Inferior parietal cortex (tissue), 1 donor: ENCODE measurements around the gene METTL8.

ENCODE experiments used
- DNase-seq: peaks from one replicate; pipeline ENCODE4 v3.0.0-alpha.2; 2016; ENCODE audit errors: extremely low spot score

Gene METTL8

GRCh38 chr2:171346723-171347557 lies 86.8 kb downstream of the METTL8 start:
- DNase-seq = no peak

- DNase-seq = no peak
Measured at GRCh38 chr2:171345971-171346722, 87.6 kb downstream of the METTL8 start.

GRCh38 chr2:171344182-171344581 lies 89.6 kb downstream of the METTL8 start:
- no peak for DNase-seq

- DNase-seq = no peak
Measured at GRCh38 chr2:171342067-171342413, 91.8 kb downstream of the METTL8 start.

GRCh38 chr2:171341394-171342066 lies 92.3 kb downstream of the METTL8 start:
- no peak for DNase-seq

GRCh38 chr2:171334946-171335345 lies 98.8 kb downstream of the METTL8 start:
- no peak for DNase-seq

GRCh38 chr2:171334171-171334570 lies 99.6 kb downstream of the METTL8 start:
- no peak for DNase-seq

- no peak for DNase-seq
Measured at GRCh38 chr2:171330155-171330956, 103.4 kb downstream of the METTL8 start.

GRCh38 chr2:171327043-171327496 lies 106.7 kb downstream of the METTL8 start:
- DNase-seq = no peak

GRCh38 chr2:171325886-171326585 lies 107.8 kb downstream of the METTL8 start:
- DNase-seq = no peak

GRCh38 chr2:171323971-171324528 lies 109.7 kb downstream of the METTL8 start:
- no peak for DNase-seq

- no peak for DNase-seq
Measured at GRCh38 chr2:171322928-171323327, 110.9 kb downstream of the METTL8 start.

GRCh38 chr2:171320731-171321130 lies 113.1 kb downstream of the METTL8 start:
- no peak for DNase-seq

- DNase-seq = peak; percentile 42
Measured at GRCh38 chr2:171320208-171320621, 113.6 kb downstream of the METTL8 start.

GRCh38 chr2:171319164-171319810 lies 114.5 kb downstream of the METTL8 start:
- DNase-seq = peak; percentile 53

- no peak for DNase-seq
Measured at GRCh38 chr2:171318463-171318934, 115.3 kb downstream of the METTL8 start.

GRCh38 chr2:171317492-171318125 lies 116.2 kb downstream of the METTL8 start:
- peak; percentile 31 for DNase-seq

- DNase-seq = peak; percentile 22
Measured at GRCh38 chr2:171316755-171317337, 116.9 kb downstream of the METTL8 start.

GRCh38 chr2:171316220-171316619 lies 117.6 kb downstream of the METTL8 start:
- peak; percentile 23 for DNase-seq
